Kidney tubule cell (primary cell): ENCODE data around the gene PLD3.
"Not testable (repeated sequence)": the region's sequence is repeated elsewhere in the genome, so short reads cannot be mapped to it uniquely, and the experiment has no call there.

Experiments used
- DNase-seq: peaks from one replicate; pipeline ENCODE4 v3.0.0-alpha.2; 2018; ENCODE audit warnings: low spot score

The PLD3 gene

DNA sequence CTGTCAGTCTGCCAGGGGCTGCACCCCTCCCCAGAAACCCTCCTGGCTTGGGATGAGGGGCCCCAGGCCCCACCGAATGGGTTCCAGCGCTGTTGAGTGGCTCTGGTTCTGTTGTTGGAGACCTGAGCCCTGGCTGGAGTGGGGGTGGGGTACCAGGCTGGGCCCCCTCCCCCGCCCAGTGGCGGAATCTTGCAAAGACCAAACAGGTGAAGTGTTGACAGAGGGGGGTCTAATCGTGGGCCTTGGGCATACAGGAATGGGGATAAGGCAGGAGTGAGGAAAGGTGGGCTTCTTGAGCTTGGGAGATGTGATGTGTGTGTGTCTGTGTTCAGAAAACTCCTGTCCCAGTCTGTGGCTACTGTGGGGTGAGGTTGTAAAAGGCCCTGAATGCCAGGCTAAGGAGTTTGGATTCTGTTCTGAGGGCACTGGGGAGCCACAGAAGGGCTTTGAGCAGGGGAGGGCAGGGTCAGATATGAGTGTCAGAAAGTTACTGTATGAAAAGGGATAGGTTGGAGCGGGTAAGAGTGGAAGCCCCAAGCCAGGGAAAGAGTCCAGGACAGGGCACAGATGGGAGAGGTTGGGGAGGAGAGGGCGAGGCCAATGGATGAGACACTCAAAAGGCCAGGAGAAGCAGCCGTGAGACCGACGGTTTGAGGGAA is 41.7 kb downstream of the PLD3 start, which contains the start of gene HIPK4:
Gene HIPK4, minus strand, starts transcription at position 98 of the 659 bp plus-strand sequence. CDS start 279 bp downstream, outside the sequence.
- no peak for DNase-seq

DNA sequence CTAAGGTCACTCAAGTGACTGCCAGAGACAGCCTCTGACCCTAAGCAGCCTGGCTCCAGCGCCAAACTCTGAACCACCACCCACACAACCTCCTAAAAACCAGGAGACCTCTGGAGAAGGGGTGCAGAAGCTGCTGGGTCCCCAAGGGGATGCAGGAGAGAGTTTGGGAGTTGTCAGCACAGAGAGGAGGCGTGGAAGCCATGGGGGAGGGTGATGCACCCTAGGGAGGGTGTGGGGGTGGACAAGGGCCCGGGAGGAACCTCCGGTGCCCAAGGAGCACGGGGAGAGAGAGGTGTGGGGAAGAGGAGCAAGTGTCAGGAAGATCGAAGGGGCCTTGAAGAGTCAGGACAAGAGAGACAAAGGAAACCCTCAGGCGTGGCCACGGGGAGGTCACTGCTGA is 43.6 kb downstream of the PLD3 start:
- DNase-seq, result no peak

- DNase-seq, result no peak
Observed at GRCh38 chr19:40392894-40393517, 44.5 kb downstream of the PLD3 start.

- DNase-seq, result no peak
Observed at GRCh38 chr19:40393894-40394815, 45.7 kb downstream of the PLD3 start.

GRCh38 chr19:40394816-40395210 is 46.3 kb downstream of the PLD3 start:
- DNase-seq, result peak; percentile 44

DNA sequence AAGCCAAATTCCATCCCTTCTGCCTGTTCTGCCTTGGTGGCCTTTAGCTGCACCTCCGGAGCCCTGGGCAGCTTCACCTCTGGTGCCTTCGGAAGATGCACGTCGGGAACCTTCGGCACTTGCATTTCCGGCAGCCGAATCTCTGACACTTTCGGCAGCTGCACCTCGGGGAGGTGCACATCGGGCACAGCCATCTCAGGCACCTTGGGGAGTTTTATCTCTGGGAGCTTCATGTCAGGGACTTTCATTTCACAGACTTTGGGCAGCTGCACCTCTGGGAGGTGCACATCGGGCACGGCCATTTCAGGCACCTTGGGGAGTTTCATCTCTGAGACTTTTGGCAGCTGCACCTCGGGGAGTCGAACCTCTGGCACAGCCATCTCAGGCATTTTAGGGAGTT is 47.5 kb downstream of the PLD3 start:
- no peak for DNase-seq

GRCh38 chr19:40396886-40397567 is 48.5 kb downstream of the PLD3 start:
- no peak for DNase-seq

- no peak for DNase-seq
Observed at GRCh38 chr19:40397568-40397906, 49.0 kb downstream of the PLD3 start.

DNA sequence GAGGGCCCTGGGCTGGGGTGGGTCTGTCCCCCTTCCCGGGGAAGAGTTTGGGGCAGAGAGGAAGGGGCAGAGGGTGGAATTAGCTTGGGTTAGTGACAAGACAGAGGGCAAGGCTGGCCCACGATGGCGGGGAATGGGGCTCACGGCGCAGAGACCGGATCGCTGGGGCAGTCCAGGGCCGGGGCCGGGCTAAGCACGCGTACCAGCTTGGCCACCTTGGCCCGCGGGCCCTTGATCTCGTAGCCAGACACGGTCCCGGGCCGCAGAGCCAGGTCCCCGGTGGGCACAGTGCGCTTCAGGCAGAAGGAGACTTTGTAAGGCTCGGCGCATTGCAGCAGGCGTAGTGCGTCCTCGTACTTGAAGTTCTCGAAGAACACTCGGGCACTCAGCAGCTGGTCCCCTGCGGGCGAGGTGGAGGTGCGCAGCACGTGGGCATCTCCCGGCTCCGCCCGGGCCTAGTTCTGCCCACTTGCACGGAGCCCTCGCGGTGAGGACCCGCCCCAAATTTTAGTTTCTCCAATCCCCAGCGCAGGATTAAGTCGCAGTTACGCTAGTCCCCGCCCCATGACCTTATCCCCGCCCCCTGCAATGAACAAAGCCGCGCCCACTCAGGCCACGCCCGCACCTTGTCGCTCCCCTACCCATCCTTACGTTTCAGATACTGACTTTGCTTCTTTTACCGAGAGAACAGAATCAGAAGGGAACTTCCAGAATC is 50.1 kb downstream of the PLD3 start:
- DNase-seq, result no peak

- no peak for DNase-seq
Observed at GRCh38 chr19:40400559-40400958, 52.1 kb downstream of the PLD3 start.

DNA sequence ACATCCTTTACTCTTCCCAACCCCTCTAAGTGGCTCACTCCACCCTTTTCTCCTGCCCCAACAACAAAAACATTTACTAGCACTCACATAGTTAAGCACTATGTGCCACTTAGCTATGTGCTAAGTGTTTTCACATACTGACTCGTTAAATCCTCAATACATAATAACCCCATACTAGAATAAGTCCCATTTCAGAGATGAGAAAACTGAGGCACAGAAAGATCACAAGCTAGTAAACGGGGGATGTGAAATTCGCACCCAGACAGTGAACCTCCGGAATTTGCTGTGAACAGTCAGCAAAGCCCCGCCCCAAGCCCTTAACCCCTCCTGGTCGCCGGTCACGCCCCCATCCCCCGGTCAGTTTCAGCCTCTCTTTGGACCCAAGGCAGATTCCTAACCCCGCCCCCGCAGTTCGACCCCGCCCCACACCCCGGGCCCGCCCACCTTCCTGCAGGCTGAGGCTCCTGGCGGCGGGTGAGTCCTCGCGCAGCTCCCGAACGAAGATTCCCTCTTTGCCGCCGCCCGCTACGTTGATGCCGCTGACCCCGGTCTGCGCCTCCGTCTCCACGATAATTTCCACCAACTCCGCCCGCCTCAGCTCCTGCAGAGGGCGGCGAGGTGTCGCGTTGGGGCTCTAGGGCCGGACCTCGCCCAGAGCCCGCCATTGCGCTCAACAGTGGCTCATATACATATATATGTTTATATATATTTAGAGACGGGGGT is 54.9 kb downstream of the PLD3 start:
- peak; percentile 85 for DNase-seq

- DNase-seq, result no peak
Observed at GRCh38 chr19:40407714-40408597, 59.5 kb downstream of the PLD3 start.

GRCh38 chr19:40408598-40408925 is 60.1 kb downstream of the PLD3 start:
- not testable (repeated sequence) for DNase-seq

DNA sequence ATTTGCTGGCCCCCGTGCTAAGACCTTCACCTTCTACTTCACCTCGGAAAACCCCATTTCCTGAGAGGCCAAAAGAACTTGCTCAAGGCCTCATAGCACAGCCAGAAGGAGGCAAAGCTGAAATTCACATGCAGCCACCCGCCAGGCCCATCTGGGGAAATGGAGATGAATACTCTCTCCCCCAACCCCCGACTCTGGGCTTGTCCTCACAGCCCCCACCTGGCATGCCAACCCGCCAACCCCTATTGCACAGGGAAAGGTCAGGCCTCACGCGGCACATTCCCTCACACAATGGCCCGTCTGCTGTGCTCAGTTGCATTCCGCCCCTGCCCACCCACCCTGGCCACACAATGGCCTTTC is 61.5 kb downstream of the PLD3 start:
- no peak for DNase-seq

- no peak for DNase-seq
Observed at GRCh38 chr19:40411125-40411842, 62.8 kb downstream of the PLD3 start.

- DNase-seq, result no peak
Observed at GRCh38 chr19:40411958-40412499, 63.5 kb downstream of the PLD3 start.

DNA sequence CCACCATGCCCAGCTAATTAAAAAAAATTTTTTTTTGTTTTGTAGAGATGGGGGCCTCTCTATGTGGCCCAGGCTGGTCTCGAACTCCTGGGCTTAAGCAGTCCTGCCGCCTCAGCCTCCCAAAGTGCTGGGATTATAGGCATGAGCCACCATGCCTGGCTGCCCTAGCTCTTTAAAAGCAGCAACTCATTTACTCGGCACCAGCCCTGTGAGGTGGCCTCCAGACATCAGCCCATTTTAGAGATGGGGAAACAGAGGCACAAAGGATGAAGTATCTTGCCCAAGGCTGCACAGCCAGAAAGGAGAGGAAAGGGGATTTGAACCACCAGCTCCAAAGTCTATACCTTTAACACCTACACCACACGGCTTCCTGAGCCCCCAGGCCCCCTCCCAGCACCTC is 64.4 kb downstream of the PLD3 start:
- DNase-seq, result no peak

GRCh38 chr19:40413291-40413845 is 64.9 kb downstream of the PLD3 start, which contains the start of gene PRX:
TSS of gene PRX (minus strand) at chr19:40413378. CDS start at chr19:40407932, 5,446 bp downstream.
- DNase-seq, result no peak
